Suppressor macrophage (primary cell): ENCODE data around the gene MADCAM1.
A peak's percentile ranks its signal among the peaks of the same experiment; 100 is the strongest.
"Not testable (repeated sequence)": the region's sequence is repeated elsewhere in the genome, so short reads cannot be mapped to it uniquely, and the experiment has no call there.

ENCODE experiments used
- DNase-seq, 4 experiments: peaks; one replicate each; pipeline ENCODE4 v3.0.0-alpha.2; 2020 to 2022
- total RNA-seq, 17 experiments: gene quantifications; one replicate each; lab custom pipeline; 2026; ENCODE audit warnings: mixed read lengths in 6 of 17, inconsistent platforms in 3 of 17; lab: John Stamatoyannopoulos, UW

The MADCAM1 gene
- 0 to 0.77 (median 0.05) reads per million in 17 experiments for total RNA-seq

GRCh38 chr19:496112-496665 lies at the start of gene MADCAM1:
TSS of gene MADCAM1 (plus strand) at chr19:496486. CDS start at chr19:496500, 14 bp downstream.
- DNase-seq: no peak

- no peak for DNase-seq
These were observed 49.2 kb upstream of the MADCAM1 start for GRCh38 chr19:447064-447426.

- DNase-seq: no peak
These were observed 48.3 kb upstream of the MADCAM1 start for GRCh38 chr19:447816-448560.

DNA sequence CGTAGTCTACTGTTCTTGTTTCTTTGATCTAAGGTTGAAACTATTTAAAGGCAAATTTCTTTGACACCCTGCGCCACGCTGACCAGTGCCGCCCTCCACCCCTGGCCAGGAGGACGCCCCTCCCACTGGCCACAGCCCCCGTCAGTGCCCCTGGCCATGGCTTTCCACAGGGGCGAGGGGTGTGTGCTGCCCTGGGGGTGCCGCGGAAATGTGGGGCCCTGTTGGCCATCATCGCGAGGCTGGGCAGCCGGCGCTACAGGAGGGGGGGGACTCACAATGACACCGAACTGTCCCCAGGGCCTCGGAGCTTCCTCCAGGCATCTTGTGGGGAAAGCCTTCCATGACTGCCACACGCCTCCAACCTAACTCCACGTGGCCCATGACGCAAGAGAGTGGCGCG lies 46.4 kb upstream of the MADCAM1 start:
- DNase-seq: no peak

DNA sequence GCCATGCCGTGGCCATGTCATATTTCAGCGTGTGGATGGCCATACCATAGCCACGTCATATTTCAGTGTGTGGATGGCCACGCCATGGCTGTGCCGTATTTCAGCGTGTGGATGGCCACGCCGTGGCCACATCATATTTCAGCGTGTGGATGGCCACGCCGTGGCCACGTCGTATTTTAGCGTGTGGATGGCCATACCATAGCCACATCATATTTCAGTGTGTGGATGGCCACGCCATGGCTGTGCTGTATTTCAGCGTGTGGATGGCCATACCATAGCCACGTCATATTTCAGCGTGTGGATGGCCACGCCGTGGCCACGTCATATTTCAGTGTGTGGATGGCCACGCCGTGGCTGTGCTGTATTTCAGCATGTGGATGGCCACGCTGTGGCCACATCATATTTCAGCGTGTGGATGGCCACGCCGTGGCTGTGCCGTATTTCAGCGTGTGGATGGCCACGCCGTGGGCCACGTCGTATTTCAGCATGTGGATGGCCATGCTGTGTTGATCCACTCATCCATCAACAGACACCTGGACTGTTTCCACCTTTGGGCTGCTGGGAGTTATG lies 45.3 kb upstream of the MADCAM1 start:
- DNase-seq: not testable (repeated sequence)

- no peak for DNase-seq
These were observed 43.5 kb upstream of the MADCAM1 start for GRCh38 chr19:452829-453228.

GRCh38 chr19:453606-454005 lies 42.7 kb upstream of the MADCAM1 start:
- no peak for DNase-seq

- no peak for DNase-seq
These were observed 41.1 kb upstream of the MADCAM1 start for GRCh38 chr19:455031-455705.

- DNase-seq: no peak
These were observed 40.3 kb upstream of the MADCAM1 start for GRCh38 chr19:455851-456546.

- DNase-seq: no peak
These were observed 39.7 kb upstream of the MADCAM1 start for GRCh38 chr19:456547-457110.

- no peak for DNase-seq
These were observed 38.6 kb upstream of the MADCAM1 start for GRCh38 chr19:457636-458035.

DNA sequence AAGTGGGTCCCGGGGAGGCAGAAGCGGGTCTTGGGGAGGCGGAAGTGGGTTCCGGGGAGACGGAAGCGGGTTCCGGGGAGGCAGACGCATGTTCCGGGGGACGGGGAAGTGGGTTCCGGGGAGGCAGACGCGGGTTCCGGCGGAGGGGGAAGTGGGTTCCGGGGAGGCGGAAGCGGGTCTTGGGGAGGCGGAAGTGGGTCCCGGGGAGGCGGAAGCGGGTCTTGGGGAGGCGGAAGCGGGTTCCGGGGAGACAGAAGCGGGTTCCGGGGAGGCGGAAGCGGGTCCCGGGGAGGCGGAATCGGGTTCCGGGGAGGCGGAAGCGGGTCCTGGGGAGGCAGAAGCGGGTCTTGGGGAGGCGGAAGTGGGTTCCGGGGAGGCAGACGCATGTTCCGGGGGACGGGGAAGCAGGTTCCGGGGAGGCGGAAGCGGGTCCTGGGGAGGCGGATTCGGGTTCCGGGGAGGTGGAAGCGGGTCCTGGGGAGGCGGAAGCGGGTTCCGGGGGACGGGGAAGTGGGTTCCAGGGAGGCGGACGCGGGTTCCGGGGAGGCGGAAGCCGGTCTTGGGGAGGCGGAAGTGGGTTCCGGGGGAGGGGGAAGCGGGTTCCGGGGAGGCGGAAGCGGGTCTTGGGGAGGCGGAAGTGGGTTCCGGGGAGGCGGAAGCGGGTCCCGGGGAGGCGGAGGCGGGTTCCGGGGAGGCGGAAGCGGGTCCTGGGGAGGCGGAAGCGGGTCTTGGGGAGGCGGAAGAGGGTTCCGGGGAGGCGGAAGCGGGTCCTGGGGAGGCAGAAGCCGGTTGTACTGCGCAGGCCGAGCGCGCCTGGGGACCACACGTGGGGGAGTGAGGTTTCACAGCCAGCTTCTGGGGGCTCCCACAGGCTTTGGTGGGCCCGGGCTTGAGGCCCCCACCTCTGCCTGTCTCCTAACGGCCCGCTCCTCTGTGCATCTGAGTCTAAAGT lies 37.9 kb upstream of the MADCAM1 start:
- DNase-seq: no peak

DNA sequence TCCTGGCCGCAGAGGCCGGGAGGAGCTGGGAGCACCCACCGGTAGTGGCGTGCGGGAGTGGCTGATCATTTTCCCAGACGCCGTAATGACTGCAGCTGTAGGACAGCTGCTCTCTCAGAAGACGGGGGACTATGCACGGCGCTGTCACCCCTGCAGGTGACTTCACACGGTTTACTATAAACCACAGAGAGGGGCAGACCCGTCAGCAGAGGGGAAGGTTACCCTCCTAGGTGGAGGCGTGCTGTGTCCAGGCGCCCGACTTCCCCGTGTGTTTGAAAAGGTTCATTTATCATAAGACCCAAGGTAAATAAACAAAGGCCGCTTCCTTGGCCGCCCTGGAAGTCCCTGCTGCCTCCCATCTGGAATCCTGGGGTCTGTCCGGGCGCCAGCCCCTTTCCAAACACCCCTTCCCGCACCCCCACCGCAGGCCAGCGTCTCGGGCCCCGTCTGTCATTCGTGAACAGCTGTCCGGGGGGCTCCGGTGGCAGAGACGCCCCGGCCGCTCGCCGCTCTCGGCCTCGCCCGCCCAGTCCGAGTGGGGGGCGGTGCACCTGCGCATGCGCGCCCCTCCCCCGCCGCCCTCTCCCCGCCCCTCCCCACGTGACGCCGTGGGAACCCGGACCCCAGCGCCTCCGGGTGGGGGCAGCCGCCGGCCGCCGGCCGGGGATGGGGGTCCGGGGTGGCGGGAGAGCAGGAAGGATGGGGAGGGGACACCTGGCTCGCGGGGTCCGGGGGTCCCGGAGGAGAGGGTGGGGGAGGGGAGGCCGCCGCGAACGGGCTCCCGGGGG lies 36.4 kb upstream of the MADCAM1 start:
- DNase-seq: peak in 1 of 4 experiments; percentile 27

DNA sequence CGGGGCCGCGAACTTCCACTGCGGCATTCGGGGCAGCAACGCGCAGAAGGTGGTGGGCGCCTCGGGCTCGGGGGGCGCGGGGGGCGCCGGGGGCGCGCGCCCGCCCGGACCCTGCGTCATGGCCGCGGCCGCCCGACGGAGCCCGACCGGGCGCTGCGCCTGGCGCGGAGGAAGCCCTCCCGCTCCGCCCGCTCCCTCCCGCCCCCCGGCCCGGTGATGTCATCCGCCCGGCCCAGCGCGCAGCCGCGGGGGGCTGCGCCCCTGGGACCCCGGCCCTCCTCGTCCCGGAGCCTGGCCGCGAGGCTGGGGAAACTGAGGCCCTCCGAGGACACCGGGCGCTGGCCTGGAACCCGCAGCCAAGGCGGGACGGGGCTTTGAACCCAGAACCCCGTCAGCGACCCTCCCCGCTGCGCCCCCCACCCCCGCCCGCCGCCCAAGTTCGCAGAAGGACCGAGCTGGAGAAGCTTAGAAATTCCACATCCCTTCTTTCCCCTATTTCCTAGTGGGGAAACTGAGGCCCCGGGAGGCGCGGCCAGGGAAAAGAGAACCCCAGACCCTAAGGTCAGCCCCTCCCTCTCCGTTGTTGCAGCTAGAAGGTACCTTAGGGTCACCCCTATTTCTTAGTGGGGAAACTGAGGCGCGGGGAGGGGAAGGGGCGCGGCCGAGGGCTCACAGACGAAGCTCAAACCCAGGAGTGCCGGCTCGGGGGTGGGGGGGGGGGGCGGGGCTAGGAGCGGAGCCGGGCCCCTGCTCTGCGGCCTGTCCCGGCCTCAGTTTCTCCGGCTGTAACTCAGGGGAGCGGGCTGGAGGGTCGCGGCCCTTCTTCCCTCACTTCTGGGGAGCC lies 35.2 kb upstream of the MADCAM1 start, which contains the start of gene SHC2:
Gene SHC2, minus strand, starts transcription at position 157 of the 844 bp plus-strand sequence. Its CDS starts 37 bp downstream, at position 120.
- no peak for DNase-seq

DNA sequence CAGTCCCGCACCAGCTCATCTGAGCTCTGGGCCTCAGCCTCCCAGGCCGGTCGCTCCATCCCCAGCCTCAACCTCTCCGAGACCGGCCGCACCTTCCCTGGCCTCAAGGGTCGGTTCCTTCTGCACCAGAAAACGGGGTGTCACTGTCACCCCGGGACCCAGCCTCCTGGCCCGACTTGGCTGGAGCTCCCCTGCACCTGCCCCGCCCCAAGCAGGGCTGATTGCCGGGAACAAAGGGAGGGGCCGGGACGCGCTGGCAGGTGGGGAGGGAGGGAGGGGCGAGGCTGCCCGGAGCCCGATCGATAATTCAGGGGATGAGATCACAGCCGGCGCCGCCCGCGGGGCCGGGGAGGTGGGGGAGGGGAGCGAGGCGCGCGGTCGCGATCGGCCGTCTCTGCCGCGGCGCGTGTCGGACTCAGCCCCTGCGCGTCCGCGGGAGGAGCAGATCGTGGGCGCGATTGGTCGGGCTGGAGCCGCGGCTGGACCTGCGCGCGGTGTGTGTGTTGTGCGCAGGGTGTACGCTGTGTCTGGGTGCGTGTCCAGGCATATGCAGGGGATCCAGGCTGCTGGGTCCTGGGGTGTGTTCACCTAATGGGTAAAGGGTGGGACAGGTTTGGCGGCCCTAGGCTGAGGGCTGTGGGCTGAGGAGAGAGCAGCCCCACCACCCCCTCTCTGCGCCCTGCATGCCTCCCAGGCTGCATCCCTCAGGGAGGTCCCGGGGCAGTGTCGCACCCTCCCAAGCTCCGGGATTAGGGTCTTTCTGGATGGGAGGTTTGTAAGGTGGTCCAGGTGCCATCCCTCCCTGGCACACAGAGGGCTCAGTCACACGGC lies 34.4 kb upstream of the MADCAM1 start:
- DNase-seq: no peak

GRCh38 chr19:463483-464207 lies 32.6 kb upstream of the MADCAM1 start:
- DNase-seq: no peak

DNA sequence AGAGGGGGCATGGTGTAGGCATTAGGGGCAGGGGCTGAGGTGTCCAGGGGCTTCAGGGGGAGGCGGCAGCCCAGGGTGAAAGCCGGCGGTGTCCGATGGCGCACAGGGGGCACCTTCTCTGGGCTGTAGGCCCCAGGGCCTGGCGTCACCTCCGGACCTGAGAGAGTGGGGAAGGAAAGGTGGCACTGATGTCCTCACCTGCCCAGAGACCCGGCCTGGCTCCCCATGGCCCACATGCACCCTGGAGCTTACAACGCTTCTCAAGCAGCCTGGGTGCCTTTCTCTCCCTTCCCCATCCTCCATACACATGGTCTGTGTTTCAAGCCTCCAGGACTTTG lies 32.1 kb upstream of the MADCAM1 start:
- no peak for DNase-seq
